ENCODE measurements around the gene PPP1R15B.
A peak's percentile ranks its signal among the peaks of the same experiment; 100 is the strongest.

PPP1R15B gene

DNA sequence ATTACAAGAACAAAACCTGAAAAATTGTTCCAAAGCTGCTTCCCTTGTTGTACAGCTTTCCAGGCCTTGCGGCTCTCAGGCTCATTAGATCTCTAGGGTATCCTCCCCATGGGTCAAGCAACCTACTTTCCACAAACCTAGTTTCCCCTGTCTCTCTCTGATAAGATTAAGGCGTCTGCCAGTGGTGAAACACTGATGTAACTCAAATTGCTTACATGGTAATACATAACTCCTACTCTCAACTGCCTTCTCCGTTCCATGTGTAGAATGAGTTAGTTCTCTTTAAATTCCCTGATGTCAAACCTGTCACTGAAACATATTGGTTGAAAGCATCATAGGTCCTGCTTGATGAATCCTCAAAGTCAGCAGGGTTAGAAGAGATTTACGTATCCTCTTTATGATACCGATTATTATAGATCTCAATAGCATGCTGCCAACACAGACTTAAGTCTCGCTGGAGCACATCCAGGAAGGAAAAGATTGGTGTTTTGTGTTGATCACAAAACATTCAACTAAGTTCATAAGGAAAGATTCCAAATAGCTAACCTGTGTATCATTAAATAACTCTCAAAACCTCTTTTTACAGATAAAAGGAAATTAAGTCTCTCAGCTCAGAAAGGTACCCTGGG, 10.6 kb downstream of the PPP1R15B start:
- no peak for DNase-seq (ENCODE audit: low read depth)

DNA sequence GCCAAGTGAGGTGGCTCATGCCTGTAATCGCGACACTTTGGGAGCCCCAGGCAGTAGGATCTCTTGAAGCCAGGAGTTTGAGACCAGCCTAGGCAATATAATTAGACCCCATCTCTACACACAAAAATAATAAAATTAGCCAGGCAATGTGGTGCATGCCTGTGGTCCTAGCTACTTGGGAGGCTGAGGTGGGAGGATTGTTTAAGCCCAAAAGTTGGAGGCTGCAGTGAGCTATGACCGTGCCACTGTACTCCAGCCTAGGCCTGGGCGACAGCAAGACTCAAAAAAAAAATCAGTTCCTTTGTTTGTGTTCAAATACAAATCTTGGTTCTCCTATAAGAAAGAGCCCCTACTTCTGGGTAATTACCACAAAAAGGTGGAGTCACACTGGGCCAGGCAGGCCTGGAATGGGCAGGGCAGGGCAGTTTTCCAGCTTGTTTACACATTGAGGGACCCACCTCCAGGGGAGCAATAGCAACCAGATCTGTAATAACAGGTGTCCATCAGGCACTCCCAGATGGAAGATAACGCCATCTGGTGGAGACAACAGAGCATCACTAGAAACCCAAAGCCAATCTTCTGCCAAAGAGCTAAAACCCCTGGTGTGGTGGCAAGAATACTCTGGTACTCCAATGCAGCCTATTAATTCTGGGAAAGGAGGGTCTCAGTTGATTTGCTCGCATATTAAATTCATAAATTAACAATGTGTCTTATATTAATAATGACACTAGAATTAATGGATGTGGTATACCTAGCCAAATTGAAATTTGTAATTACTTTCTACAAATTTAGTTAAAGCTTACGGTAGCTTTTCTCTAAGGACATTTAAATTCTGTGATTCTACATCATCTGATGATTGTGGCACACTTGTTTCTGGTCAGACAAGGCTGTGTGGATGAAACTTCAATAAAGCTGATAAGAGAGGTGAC, 13.2 kb downstream of the PPP1R15B start:
- DNase-seq (ENCODE audit: low read depth) = peak; percentile 16

DNA sequence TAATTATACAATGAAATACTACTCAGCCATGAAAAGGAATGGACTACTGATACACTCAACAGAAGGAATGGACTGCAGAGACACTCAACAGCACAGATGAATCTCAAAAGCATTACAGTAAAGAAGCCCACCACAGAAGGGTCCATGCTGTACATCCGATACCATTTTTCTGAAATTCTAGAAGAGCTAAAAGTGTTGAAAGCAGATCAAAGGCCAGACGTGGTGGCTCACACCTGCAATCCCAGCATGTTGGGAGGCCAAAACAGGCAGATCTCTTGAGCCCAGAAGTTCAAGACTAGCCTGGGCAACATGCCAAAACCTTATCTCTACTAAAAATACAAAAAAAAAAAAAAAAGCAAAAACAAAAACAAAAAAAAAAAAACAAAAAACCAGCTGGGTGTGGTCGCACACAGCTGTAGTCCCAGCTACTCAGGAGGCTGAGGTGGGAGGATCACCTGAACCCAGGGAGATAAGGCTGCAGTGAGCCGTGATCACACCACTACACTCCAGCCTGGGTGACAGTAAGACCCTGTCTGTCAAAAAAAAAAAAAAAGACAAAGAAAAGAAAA, 15.5 kb downstream of the PPP1R15B start:
- no peak for DNase-seq (ENCODE audit: low read depth)

DNA sequence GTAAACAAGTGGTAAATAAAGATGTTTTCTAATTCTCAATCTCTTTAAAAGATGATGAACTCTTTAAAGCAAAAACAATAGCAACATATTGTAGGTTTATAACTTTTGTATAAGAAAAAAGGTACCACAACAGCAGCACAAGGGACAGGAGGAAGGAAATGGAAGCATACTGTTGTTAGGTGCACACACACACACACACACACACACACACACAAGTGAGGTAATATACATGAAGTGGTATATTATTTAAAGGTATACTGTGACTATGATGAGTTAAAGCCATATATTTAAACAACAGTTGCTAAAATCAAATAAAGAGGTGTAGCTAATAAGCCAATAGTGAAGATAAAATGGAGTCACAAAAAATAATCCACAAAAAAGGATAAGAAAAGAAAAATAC, 20.0 kb downstream of the PPP1R15B start:
- DNase-seq (ENCODE audit: low read depth) = no peak

DNA sequence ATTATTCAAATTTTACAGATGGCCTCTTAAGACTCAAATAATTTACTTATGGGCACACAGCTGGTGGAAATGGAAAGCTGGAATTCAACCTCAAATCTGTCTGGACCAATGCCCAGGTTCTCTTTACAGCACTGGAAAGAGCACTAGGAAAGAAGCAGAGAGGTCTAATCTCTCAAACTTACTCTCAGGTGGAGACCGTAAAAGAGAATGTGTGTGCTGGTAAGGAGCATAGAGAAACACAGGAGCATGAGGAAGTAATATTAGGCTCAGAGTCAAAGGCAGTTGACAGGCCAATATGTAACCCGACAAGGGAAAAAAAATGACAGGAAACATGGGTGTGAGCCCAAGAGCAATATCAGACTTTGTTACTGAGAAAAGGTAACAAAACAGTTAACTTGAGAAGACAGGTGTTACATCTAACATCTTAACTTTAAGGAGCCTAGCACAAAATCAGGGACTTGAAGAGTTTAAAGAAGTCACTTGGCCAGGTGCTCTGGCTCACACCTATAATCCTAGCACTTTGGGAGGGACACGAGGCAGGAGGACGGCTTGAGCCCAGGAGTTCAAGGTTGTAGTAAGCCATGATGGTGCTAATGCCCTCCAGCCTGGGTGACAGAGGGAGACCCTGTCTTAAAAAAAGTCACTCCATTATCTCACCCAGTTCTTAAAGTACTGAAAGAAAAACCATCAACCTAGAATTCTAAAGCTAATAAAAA, 20.7 kb downstream of the PPP1R15B start:
- no peak for DNase-seq (ENCODE audit: low read depth)

DNA sequence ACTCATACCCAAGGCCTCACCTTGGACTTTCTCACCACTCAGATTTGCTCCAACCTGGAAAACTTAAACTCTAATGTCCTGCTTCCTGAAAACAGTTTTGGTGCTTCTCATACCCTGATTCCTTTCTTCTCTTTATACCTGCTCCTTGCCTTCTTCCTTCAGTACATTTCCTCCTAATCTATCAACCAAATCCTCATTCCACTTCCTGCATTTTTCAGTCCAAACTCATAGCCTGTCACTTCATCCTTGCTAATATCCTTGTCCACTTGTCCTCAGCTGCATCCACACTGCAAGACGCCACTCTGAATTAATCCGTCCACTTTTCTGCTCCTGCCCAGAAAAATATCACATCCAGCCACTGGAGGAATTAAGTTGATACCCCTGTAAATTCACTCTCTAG, 25.9 kb downstream of the PPP1R15B start:
- no peak for DNase-seq (ENCODE audit: low read depth)

DNA sequence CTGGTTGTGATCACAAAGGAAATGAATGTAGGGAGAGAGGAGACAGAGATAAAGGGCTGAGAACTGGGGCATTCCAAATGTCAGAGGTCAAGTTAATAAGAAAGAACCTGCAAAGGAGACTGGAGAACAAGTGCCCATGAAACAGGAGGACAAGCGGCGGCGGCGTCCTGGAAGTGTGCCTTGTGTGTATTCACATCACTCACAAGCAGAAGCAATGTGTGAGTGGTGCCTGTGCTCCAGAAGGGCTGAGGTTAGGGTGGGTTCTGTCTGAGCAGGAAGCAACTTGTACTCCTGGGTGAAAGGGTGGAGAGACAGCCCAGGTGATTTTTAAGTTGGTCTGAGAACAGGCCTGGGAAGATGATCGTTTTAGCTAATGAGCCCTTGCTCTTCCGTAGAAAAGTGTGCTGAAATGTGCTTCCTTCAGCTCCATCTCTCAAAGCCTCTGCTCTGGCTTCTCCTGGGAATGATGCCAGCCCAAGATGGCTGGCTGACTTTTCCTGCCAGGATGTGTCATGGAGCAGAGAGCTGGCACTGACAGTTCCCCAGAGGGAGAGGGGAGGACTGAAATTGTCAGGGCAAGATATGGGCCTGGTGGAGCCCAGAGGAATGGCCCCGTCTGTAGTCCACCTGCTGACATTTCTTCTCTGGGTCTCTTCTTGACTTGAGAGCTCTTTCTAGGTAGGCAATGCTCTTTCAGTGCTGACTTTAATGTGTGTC, 26.8 kb downstream of the PPP1R15B start:
- DNase-seq (ENCODE audit: low read depth) = no peak

DNA sequence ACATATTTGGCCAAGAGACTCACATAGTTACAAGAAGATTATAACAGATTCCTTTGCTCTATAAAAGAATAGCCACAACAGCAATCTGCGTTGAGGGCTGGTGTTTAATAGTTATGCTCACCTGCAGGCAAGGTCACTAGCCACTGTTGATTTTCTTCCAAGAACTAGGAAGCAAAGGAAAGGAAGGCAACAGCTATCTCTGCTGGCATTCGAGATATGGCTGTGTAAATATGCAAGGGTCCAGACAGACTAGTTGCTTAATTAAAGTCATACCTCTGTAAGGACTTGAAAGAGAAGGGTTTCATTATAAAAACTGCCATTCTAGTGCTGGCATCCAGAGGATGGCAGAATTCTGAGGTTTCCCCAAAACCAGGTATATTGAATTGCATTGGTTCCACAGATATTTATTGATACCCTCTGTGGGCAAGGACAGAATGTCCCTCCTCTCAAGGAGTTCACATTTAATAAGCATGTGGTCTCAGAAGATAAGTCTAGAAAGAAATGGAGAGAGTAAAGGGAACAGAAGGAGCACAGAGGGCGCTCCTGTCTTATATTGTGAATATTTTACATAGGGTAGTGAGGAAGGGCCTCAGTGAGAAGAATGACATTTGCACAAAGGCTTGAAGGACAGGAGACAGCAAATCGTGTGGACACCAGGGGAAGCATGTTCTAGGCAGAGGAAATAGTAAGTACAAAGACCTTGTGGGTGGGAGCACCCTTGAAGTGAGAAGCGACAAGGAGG, 28.3 kb downstream of the PPP1R15B start:
- no peak for DNase-seq (ENCODE audit: low read depth)

DNA sequence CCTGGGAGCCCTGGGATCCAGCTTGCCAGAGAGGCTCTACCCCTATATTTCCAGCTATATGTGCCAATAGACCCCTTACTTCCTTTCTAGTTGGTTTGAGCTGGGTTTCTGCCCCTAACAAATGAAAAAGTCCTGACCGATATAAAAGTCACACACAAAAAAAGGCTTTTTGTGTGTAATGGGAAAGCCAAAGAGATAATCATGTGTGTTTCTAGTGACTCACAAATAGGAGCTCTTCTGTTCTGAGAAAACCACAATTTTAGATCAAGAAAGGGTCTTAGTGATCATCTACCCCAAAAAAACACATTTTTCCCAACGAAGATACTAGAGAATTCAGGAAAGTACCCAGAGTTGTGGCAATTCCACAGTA, 28.9 kb downstream of the PPP1R15B start:
- DNase-seq (ENCODE audit: low read depth) = no peak

DNA sequence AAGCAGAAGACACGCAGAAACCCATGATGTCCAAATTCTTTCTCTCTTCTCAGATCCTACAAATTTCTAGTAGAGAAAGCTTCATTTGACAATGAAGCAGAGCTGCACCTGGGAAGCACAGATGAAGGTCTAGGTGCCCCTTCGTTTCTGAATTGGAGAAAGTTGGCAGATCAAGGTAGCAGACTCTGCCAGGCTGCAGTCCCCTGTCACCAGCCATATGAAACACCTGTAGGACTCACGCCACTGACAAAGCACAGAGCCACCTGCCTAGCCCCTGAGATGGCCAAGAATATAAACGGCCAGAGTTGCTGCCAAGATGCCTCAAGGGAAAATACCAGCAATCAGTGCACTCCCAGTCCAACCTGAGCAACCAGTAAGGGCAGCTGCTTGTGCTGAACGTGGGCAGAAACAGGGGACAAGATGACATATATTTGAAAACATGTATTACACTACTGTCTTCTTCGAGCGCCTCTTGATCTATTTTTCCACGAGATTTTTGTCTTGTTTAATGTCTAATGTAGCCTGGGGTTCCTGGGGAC, 31.3 kb downstream of the PPP1R15B start:
- no peak for DNase-seq (ENCODE audit: low read depth)

DNA sequence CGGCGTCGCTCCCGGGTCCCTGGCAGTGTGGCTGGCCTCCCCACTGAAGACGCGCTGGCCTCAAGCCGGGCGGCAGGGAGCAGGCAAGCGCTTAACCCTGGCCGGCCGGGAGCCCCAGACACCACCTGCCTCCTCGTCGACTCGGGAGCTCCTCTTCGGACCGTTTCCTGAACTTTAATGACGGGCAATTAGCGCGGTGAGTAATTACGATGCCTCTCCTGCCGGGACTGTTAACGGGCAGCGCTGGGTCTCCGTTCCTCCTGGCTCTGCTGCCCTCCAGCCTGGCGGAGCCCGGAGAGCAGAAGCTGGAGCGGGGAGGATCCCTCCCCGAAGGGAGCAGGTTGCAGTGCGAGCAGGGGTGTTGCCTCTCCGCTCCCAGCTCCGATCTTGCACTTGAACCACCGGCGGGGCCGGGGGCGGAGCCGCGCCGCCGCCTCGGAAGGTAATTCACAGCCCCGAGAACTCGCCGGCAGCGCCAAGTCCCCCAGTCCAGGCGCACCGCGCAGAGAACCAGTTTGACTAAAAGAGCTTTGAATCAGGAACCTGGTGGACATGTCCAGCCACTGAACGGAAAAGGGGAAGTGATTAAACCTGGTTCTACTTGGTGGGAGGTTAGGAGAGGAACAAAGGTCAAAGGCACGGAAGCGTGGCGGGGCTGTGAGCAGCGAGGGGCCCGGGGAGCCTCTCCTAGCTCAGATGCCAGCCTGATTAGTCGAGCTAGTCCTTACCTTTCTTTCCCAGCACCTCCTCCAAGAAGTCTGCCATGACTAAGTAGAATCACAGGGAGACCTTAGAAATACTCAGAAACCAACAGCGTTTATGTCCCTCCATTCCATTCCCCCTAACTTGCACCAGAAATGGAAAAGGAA, 33.6 kb downstream of the PPP1R15B start:
- peak; percentile 46 for DNase-seq (ENCODE audit: low read depth)

DNA sequence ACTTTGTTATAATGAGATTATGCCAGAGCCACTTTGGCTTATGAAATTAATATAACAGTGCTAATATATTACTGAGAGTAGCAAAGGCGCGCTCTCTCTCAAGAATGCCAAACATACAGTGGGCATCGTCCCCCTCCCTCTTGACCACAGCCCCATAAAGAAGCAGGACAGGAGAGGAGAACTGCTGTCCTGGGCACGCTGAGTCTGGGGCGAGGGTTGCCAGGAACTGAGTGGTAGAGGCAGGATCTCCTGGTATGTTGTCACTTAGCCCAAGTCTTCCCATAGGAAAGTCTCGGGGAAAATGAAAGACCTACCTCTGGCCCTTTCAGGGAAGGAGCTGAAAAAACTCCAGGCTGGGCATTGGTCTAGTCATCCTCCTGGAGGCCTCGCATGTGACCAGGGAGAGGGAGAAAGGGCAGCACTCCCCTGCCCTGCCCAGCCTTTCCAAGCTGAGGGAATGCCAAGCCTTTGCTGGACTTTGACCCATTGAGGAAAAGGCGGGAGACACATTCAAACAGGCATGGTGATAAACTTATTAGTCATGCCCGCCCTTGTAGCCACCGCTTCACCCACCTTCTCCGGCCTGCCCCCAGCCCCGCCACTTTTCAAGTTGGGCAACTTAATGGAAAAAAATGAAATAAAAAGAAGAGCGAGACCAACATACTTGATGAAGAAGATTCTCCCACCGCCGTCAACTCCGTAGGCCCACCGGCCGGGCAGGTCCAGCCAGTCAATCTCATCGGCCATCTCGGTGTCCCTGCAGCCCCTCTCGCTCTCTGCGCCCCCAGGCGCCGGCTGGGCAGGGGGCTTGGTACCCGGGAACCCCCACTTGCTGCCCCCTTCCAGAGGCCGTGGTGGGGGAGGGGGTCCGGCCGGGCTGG, 34.5 kb downstream of the PPP1R15B start:
- no peak for DNase-seq (ENCODE audit: low read depth)

DNA sequence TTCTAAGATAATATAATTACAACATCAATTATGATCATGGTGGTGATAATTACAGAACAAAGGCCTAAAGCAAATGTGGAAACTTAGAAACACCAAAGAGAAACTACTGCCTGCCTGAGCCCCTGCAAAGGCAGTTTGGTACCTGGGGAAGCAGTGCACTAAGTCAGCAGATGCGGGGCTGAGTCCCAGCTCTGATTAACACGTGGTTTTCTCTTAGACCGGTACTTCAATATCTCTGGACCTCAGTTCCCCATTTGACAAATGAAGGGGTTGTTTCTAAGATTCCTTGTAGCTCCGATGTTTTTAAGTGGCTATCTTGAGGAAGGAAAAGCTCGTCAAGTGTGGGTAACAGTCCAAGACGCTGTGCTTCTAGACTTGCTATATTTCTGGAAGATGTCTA, 35.2 kb downstream of the PPP1R15B start:
- DNase-seq (ENCODE audit: low read depth) = no peak

DNA sequence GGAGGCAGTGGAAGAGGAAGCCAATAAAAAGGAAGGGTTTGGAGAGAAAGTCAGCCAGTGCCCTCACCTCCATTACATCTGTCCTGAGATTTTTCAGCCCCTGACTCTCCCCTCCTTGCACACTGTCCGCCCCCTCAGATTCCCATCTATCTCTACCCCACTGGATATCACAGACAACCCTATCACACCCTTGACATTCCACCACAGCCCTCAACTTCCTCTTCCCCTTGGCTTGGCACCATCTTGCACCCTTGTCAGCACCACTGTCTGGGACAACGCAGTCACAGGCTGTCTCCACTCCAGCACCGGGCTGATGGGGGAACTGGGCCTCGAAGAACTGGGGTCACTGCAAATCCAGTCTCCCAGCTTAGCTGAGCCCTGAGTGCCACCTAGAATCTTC, 37.7 kb downstream of the PPP1R15B start:
- no peak for DNase-seq (ENCODE audit: low read depth)

DNA sequence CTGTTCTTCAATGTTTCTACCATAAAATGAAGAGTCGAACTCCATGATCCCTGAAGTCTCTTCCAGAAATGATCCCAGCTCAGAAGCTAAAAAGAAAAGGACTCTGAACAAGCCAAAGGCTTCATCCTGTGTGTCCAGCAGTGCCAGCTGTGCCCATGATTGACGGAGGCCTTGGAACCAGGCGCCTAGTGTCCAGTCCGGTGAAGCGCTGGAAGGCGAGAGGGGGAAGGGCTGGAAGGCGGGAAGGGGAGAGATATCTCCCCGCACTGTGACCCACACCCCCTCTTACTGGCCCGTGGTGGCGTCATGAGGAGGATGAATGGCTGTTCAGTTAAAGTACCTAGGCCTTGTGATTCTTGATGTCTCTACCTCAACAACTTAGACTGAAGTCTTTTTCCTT, 41.4 kb downstream of the PPP1R15B start:
- DNase-seq (ENCODE audit: low read depth) = no peak

DNA sequence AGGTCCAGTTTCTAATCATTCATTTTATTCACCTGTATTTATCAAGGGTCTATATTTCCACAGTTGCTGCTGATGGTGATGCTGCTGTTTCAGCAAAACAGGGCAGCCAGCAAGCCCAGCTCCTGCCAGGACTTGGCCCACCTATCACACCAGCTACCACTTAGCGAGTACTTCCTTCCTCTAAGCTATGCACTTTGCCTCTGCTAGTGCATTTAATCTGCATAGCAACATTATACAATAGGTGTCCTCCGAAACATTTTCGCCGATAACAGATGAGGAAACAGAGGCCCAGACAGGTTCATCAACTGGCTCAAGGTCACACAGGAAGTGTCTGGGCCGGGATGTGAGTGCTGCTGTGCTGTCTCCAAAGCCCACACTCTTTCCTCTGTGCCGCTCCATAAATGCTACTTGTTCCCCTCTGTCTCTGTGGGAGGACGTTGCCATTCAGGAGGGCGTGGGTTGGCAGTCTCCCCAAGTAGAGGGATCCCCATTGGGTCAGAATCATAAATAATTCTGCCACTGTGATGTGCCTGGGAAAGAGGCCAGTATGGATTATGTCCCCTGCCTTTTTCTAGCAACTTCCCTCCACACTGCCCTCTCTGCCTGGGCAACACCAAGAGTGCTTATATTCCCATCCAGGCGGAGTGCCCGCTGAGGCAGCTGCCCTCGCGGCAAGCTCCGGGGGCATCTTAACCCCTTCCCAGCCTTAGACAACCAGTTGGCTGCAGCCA, 42.5 kb downstream of the PPP1R15B start:
- no peak for DNase-seq (ENCODE audit: low read depth)

DNA sequence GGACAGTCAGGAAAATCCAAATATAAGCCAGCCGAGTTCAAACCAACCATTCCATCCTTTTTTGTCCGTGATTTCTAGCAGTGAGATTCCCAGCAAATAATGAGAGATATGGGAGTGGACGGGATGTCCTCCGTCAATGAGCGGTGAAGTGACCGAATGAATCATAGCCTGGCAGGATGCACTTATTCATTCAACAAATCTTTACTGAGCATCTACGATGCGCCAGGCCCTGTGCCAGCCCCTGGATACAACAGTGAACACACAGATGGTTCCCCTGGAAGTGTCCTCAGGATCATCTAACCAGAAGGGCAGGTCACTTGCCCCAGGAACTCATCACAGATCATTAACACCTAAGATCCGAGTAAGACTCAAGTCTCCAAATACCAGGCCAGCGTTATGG, 43.7 kb downstream of the PPP1R15B start:
- DNase-seq (ENCODE audit: low read depth) = no peak

DNA sequence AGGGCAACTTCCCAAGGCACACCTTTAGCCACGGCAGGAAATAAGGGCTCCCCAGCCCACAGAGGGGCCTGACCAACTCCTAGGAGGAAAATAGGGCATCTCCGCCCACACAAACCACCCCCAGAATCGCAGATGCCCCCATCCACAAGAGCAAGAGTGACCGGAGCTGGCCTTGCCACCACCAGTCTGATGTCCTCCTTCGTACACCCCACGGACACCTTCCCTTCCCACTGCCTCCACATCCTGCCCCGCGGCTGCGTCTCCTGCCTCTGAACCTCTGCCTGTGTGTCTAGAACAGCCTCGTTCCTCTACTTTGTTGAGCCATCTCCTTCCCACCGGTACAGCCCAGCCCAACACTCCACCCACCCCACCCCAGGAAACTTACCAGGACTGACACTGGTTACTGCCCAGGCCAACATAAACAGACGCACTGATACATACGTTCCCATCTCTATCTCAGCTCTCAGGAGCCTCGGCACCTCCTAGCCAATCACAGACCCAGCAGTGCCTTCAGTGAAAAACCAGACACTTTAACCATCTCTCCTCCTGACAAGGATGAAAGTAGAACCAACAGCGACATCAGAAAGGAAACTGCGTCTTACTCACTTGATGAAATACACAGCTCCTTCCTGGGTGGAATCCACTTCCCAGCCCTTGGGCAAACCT, 44.3 kb downstream of the PPP1R15B start:
- DNase-seq (ENCODE audit: low read depth) = no peak
